NCI-H2171 (cell line): ENCODE results near the gene WDFY4.

ENCODE experiments used
- DNase-seq: peaks from one replicate; lab custom pipeline; 2025; lab: John Stamatoyannopoulos, UW

WDFY4 gene

GRCh38 chr10:48907730-48908129 lies 223.1 kb downstream of the WDFY4 start:
- DNase-seq: no peak

- no peak for DNase-seq
Observed at GRCh38 chr10:48910548-48910947, 225.9 kb downstream of the WDFY4 start.

- no peak for DNase-seq
Observed at GRCh38 chr10:48913674-48914073, 229.0 kb downstream of the WDFY4 start.

GRCh38 chr10:48923748-48924147 lies 239.1 kb downstream of the WDFY4 start:
- no peak for DNase-seq

DNA sequence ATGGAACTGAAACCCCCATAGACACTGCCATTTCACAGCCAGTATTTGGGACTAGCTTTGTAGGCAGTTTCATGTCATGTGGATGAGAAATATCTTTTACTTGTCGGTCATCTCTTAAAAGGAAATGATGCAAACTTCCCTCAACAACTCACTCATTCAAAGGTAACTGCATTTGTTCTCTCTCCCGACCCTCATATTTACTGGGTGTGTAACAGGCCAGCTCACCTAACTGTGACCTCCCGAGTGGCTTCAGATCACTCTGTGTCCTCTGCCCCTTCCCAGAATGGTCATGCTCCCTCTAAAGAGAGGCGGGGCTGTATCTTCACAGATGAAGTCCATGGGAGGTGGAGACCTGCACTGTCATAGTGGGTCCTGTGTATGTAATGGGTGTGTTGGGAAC lies 240.3 kb downstream of the WDFY4 start:
- no peak for DNase-seq

DNA sequence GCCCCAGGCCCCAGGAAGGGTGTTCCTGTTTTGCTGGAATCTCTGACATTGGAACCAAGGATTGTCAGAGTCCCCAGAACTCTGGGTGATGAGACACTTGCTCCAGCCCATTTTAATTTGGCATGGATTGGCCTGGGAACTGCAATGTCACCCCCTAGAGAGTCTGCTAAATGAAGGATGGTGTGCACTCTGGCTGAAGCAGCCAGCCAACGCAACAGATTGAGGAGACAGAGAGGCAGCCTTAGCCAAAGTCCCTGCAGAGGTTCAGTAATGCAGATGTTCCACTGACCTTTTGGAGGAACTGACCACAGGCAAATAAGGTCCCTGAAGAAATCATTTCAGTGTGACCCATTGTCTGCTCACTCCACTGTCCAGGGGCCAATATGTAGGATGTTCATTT lies 241.6 kb downstream of the WDFY4 start:
- DNase-seq: no peak

DNA sequence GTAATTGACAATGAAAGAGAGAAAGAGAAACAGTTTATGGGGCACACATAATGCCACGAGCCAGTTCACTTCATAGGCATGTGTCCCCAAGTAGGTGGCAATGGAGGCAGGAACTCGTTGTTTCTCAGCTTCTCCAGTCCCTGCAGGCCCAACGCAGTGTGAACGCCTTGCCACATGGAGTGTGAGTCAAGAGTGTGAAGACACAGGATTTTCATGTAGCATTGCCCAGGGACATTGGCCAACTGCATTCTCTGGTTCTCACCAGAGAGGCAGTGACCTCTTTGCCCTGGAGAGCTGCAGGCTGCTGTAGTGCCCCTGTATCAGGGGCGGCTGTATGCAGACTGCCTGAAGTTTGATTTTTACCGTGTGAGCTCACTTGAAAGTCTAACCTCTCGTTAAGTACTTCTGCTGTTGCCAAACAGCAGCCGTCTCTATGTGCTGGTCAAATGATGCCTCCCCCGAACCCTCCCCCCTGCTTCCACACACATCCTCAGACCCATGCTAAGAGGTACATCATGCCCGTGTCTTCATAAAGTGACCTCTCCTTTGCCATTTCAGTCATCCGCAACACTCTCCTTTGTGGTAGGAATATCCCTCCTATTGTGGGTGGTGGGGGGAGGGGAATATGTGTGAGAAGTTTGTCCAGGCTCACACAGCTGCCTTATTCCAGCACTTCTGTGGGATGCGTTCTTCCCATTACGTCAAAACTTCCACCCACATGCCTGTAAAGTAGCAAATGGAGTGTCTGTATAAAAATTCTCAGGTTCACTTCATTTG lies 242.3 kb downstream of the WDFY4 start:
- no peak for DNase-seq

DNA sequence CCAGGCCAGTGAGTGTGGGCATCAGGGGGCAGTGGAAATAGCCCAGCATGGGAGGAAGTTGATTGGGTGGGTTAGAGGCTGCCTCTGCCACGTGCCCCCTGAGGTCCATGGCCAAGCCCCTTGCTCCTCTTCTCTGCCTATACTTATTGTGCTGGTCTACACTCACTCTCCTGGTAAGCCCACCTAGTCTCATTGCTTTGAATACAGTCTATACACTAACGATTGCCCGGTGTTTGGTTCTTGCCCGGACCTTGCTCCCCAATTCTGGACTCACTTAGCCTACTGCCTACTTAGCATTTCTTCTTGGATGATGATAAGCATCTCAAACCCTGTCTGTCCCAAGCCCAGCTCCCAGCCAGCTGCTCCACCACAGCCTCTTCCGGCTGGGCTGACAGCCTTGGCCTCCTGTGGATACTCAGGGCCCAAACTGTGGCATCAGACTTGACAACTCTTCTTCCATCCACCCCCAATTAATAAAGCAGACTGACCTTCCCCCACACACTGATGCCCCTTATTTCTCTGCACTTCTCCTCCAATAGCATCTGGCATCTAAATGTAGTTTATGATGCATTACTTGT lies 244.8 kb downstream of the WDFY4 start:
- no peak for DNase-seq

DNA sequence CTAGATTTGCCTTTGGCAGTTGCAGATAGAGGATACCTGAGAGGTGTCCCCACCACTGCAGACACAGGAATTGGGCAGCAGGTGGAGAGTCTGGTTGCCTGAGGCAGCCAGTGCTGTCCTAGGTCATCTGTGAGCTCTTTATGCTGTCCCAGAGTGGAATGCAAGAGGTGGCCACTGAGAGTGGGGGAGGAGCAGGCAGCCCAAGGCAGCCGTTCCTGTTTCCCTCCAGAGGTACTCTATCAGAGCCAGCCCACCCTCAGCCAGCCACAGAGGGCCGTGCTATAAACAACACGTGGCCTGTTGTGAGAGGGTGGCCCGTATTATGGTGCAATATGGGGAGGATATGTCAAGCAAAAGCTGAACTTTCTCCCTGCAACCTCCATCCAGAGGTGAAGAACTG lies 246.5 kb downstream of the WDFY4 start:
- DNase-seq: no peak

GRCh38 chr10:48932831-48933664 lies 248.4 kb downstream of the WDFY4 start:
- no peak for DNase-seq

DNA sequence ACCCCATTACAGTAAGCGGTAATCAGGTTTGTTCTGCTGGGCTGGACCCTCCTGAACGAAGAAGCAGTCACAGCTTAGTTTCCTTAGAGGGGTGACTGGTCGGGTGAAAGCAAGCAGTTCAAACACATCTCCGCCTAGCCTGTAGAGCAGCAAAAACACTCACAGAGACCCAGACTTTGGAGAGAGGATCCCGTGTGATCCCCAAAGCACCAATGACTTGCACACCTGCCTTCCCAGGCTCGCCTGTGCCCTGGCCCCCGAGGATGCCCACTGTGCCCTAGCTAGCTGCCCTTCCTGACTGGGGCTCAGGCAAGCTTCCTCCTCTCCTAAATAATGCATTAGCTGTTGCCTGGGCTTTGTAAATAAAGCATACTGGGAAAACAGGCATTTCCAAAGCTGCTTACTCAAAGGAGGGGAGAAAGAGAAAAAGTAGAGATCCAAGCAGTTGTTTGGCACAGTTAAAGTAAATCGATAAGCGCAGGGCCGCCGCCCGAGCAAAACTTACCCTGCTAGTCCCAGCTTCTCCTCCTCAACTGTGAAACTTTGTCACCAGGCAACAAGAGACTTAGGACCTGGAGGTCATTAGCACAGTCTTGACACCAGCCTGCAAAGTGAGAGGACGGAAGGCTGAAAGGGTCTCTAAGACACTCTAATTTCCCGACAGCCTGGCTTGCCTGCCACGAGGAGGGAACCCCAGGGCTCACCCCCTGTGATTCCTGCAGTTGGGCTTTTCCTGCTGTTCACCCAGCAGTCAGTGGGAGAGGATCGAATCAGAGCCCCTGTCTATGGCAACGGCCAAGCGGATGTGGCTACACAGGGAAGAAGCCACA lies 250.2 kb downstream of the WDFY4 start:
- DNase-seq: no peak

GRCh38 chr10:48935577-48935976 lies 250.9 kb downstream of the WDFY4 start:
- DNase-seq: no peak

DNA sequence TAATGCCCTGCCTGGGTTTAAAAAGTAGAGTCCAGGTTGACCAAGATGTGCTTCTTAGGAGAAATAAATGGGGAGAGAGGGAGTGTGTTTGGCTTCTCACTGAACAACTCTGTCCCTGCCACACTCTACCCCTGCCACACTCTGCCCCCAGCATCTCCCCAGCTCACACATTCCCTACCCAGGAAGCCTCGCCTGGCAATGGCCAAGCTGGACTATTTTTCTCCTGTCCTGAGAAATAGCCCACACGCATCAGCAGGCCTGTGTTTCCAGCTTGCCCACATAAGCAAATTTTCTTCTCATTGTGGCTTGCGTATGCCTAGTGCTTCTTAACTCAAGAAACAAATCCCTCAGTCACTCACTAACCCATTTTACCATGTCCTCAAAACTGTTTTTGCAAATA lies 253.1 kb downstream of the WDFY4 start:
- DNase-seq: no peak

DNA sequence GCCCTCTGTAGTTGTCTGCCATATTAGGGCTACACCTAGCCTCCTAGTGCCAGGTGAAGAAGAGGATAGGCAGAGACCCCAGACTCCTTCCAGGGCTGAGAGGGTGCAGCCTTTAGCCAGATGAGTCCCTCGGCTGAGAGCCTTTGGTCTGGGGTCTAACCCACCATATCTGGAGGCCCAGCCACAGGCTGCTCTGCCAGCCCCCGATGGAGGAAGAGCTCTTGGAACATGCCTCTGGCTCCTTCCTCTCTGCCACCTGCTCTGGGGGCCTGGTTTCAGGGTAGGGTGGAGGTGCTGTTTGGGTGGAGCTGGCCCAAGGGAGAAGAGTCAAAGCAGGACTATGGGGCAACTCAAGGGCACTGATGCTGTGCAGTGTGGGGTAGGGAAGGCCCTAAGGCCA lies 253.6 kb downstream of the WDFY4 start:
- no peak for DNase-seq

GRCh38 chr10:48938990-48939536 lies 254.4 kb downstream of the WDFY4 start:
- DNase-seq: no peak

DNA sequence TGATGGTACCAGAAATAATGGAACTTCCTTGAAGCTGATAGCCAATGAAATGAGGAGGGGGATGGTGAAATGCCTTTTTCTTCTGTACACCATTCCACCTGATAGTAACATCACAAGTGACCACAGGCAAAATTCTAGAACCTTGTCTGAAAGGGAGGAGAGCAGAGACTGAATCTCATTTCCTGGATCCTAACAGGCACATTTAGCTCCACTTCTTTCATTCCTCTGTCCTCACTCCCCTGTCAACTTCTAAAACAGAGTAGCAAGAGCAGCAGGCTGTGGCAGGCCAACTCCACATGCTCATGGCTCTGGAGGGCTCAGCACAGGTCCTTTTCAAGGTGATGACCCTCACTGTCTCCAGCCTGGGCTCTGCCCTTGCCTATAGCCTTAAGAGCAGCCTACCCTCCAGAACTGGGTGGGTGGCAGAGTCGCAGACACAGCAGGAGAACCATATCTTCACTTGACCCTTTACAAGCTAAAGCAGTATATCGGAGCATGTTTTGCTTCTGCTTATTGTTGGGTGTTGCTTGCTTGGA lies 255.2 kb downstream of the WDFY4 start, which contains the start of gene LRRC18:
Gene LRRC18 (minus strand): TSS at position 51 of the 536 bp plus-strand sequence. CDS start 25,685 bp downstream, outside the sequence.
- DNase-seq: no peak

GRCh38 chr10:48940372-48940771 lies 255.7 kb downstream of the WDFY4 start:
- no peak for DNase-seq

- DNase-seq: no peak
Observed at GRCh38 chr10:48940958-48941357, 256.3 kb downstream of the WDFY4 start.

- DNase-seq: no peak
Observed at GRCh38 chr10:48941427-48942075, 256.9 kb downstream of the WDFY4 start.

DNA sequence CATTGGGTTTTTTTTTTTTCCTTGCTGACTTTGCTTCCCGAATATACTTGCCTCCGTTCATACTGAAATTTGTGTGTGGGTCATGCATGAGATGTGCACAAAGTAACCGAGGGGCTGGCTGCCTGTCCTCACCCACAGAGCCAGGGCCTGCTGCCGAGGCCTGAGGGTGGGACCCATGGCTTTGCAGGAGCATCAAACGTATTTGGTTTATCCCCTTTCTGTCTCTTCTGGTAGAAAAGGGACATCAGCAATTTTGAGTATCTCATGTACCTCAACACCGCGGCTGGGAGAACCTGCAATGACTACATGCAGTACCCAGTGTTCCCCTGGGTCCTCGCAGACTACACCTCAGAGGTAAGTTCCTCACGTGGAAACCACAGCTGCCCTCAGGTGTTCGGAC lies 258.4 kb downstream of the WDFY4 start:
- no peak for DNase-seq

DNA sequence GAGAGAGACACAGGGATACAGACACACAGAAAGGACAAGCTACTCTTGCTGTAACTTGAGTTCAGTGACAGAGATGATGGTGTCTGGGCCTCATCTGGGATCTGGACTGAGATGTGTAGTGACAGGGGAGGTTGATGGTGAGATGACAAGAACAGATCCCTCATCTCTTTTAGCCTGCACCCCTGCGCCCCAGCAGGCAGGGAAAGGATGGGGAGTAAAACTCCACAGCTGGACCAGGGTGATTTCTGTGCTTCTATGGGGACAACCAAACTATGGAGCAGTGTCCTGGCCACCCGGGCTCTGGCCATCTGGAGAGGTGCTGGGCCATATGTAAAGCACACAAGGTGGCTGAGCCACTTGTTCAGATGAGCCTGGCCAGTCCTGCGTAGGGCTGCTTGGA lies 259.5 kb downstream of the WDFY4 start:
- DNase-seq: no peak
